OCI-LY7 (cell line): ENCODE data around the gene MINDY4. TPM values are rescaled to one million over a fixed set of nuclear protein-coding genes. Genes with fewer than 3 reads are reported as not detected.

Experiments
- BruUV-seq: library from RNA; stranded (reverse); fragments of 400-500 nt; replicated peaks from 2 replicates; lab custom pipeline; 2021; lab: Mats Ljungman, UMichigan
- CTCF ChIA-PET: fragments of 300-600 bp; sonication (Branson Sonifier 250); formaldehyde crosslinking; loops from one replicate; lab custom pipeline; 2022; ENCODE audit warnings: antibody characterized with exemption; ENCODE audit not compliant: unreplicated experiment; lab: Charles Lee
- POLR2A ChIA-PET: fragments of 300-600 bp; sonication (Branson Sonifier 250); formaldehyde crosslinking; loops from one replicate; lab custom pipeline; 2022; ENCODE audit warnings: antibody characterized with exemption; lab: Charles Lee
- DNase-seq: peaks from one replicate; pipeline ENCODE4 v3.0.0-alpha.2; 2015; ENCODE audit warnings: low spot score
- H2AFZ ChIP-seq: fragments of 200-600 bp; sonication (generic), shearing (Covaris generic); 2 replicates; pipeline ENCODE4 v1.6.1; 2014; ENCODE audit warnings: mild to moderate bottlenecking, antibody characterized with exemption, low read length, moderate library complexity
- H3K27ac ChIP-seq: fragments of 200-600 bp; sonication (generic); 2 replicates; pipeline ENCODE4 v1.5.1; 2014; ENCODE audit warnings: mixed run types, low read depth, mild to moderate bottlenecking, moderate library complexity, low read length, inconsistent platforms; ENCODE audit not compliant: poor library complexity, severe bottlenecking
- H3K36me3 ChIP-seq: fragments of 200-600 bp; sonication (generic); 2 replicates; pipeline ENCODE4 v1.6.1; 2014; ENCODE audit warnings: mild to moderate bottlenecking, antibody characterized with exemption, low read length, moderate library complexity, mixed read lengths; ENCODE audit not compliant: insufficient read depth
- H3K4me1 ChIP-seq: fragments of 200-600 bp; sonication (generic); 2 replicates; pipeline ENCODE4 v1.5.1; 2014; ENCODE audit warnings: mild to moderate bottlenecking, low read length; ENCODE audit not compliant: insufficient read depth, poor library complexity, severe bottlenecking
- H3K4me2 ChIP-seq: fragments of 200-600 bp; sonication (generic); 2 replicates; pipeline ENCODE4 v1.6.1; 2014; ENCODE audit warnings: mild to moderate bottlenecking, low read length
- H3K4me3 ChIP-seq: fragments of 200-600 bp; sonication (generic); 2 replicates; pipeline ENCODE4 v1.5.1; 2014; ENCODE audit warnings: mild to moderate bottlenecking, low read depth, low read length; ENCODE audit not compliant: poor library complexity, severe bottlenecking
- H3K79me2 ChIP-seq: fragments of 200-600 bp; sonication (generic); 2 replicates; pipeline ENCODE4 v1.6.1; 2016; ENCODE audit warnings: low read depth, mild to moderate bottlenecking, low read length, moderate library complexity, mixed read lengths; ENCODE audit not compliant: insufficient read depth
- H3K9me2 ChIP-seq: fragments of 200-600 bp; sonication (generic); 2 replicates; pipeline ENCODE4 v1.6.1; 2016; ENCODE audit warnings: mild to moderate bottlenecking, low read length, mixed read lengths; ENCODE audit not compliant: insufficient read depth
- H3K9me3 ChIP-seq: fragments of 200-600 bp; sonication (generic); 2 replicates; pipeline ENCODE4 v1.6.1; 2014; ENCODE audit warnings: mild to moderate bottlenecking, mixed run types, low read length, mixed read lengths
- H4K20me1 ChIP-seq: fragments of 200-600 bp; sonication (generic); 2 replicates; pipeline ENCODE4 v1.6.1; 2014; ENCODE audit warnings: mild to moderate bottlenecking, antibody characterized with exemption, low read length, moderate library complexity, mixed read lengths; ENCODE audit not compliant: insufficient read depth
- EZH2phosphoT487 ChIP-seq: fragments of 200-600 bp; sonication (generic); IDR thresholded peaks from 2 replicates; pipeline ENCODE4 v1.6.1; 2018; ENCODE audit warnings: low read depth, borderline replicate concordance, mild to moderate bottlenecking, mixed run types, antibody characterized with exemption, low read length, moderate library complexity, mixed read lengths
- intact Hi-C: fragments of 100-400 bp; cut with micrococcal nuclease; formaldehyde crosslinking; loops from one replicate; pipeline ENCODE4 v1.10.0; 2022; ENCODE audit not compliant: unreplicated experiment
- total RNA-seq, 2 experiments: library from RNA; depleted of rRNA in 1 of 2; stranded (reverse); fragments of >200 nt in 1 of 2; shearing (Covaris generic) in 1 of 2; gene quantifications; 2 replicates each; pipeline ENCODE4 v1.2.3, GENCODE V29; 2014 to 2022
- TF ChIP-seq, protein P1 (sequence below): fragments of 200-600 bp; sonication (generic); conservative IDR thresholded peaks from 2 replicates; pipeline ENCODE4 v1.5.1; 2014; ENCODE audit warnings: mild to moderate bottlenecking, antibody characterized with exemption, low read length, moderate library complexity, mixed read lengths

The MINDY4 gene
- total RNA-seq, 2 experiments from 2014 or later, result 0.86 TPM; not detected in 1

DNA sequence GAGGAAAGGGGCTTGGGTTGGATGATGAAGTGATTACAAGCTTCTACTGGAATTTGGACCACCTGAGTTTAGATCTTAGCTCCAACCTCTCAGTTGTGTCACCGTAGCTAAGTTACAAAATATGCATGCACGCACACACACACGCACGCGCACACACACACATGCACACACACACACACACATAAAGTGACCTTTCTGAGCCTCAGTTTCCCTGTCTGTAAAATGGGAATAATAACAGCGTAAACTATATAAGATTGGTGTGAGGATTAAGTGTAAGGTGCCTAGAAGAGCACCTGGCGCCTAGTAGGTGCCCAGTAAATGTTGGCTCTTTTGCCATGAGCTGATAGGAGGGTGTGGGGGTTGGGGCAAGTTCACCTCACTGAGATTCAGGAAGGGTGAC lies 127.8 kb downstream of the MINDY4 start:
- TF ChIP-seq, protein P1, sequence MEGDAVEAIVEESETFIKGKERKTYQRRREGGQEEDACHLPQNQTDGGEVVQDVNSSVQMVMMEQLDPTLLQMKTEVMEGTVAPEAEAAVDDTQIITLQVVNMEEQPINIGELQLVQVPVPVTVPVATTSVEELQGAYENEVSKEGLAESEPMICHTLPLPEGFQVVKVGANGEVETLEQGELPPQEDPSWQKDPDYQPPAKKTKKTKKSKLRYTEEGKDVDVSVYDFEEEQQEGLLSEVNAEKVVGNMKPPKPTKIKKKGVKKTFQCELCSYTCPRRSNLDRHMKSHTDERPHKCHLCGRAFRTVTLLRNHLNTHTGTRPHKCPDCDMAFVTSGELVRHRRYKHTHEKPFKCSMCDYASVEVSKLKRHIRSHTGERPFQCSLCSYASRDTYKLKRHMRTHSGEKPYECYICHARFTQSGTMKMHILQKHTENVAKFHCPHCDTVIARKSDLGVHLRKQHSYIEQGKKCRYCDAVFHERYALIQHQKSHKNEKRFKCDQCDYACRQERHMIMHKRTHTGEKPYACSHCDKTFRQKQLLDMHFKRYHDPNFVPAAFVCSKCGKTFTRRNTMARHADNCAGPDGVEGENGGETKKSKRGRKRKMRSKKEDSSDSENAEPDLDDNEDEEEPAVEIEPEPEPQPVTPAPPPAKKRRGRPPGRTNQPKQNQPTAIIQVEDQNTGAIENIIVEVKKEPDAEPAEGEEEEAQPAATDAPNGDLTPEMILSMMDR, result no peak
- no peak for TF ChIP-seq EZH2phosphoT487
- intact Hi-C loops, result no loop called here
- CTCF ChIA-PET, result no interaction called here

DNA sequence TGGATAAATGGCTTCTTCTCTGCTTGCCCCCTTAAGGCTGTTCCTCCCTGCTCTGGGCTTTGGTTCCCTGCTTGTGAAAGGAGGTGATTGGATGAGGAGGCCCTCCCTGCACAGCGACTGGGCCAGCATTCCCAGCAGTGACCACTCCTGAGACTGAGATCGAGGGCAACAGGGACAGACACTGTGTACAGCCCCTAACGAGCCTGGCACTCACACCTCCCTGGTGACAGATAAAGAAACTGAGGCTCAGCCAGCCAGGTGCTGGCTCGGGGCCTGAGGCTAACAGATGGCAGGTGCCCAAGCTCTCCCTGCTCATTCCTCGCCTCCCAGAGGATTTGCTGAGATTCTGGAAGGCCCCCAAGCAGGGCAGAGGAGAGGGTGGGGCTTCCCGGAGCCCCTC lies 128.4 kb downstream of the MINDY4 start:
- no peaks in the 10 kb centered on the region for H3K9me2 ChIP-seq
- H3K4me1 ChIP-seq, result no peaks in the 10 kb centered on the region
- H3K4me3 ChIP-seq, result no peak overlapping the region
- no peak overlapping the region for H3K27ac ChIP-seq
- intact Hi-C loops, result no loop called here
- no peak overlapping the region for H2AFZ ChIP-seq
- TF ChIP-seq EZH2phosphoT487, result no peak
- TF ChIP-seq, protein P1, result no peak
- no peaks in the 10 kb centered on the region for H3K9me3 ChIP-seq
- CTCF ChIA-PET, result no interaction called here
- no TSS peak for BruUV-seq
- H3K79me2 ChIP-seq, result no peaks in the 10 kb centered on the region
- POLR2A ChIA-PET, result no interaction called here
- H4K20me1 ChIP-seq, result no peaks in the 10 kb centered on the region
- no peak overlapping the region for H3K4me2 ChIP-seq
- DNase-seq, result no peak
- H3K36me3 ChIP-seq, result no peaks in the 10 kb centered on the region

More for the DNA sequence above, 127.8 kb downstream of the MINDY4 start:
- Histone ChIP-seq H3K4me1 (no peaks in the 10 kb centered on the region), H3K79me2 (no peaks in the 10 kb centered on the region), H3K4me3 (no peak overlapping the region), H3K36me3 (no peaks in the 10 kb centered on the region), H4K20me1 (no peaks in the 10 kb centered on the region), H3K9me2 (no peaks in the 10 kb centered on the region), H3K27ac (no peak overlapping the region), H2AFZ (no peak overlapping the region), H3K9me3 (no peaks in the 10 kb centered on the region), H3K4me2 (no peak overlapping the region)
- POLR2A ChIA-PET, result interaction anchor here (1.4 kb wide), 1 partner anchor 12 kb away, joined by 4 read pairs; no protein-coding TSS in a partner anchor
- DNase-seq, result no peak
- BruUV-seq, result no TSS peak

DNA sequence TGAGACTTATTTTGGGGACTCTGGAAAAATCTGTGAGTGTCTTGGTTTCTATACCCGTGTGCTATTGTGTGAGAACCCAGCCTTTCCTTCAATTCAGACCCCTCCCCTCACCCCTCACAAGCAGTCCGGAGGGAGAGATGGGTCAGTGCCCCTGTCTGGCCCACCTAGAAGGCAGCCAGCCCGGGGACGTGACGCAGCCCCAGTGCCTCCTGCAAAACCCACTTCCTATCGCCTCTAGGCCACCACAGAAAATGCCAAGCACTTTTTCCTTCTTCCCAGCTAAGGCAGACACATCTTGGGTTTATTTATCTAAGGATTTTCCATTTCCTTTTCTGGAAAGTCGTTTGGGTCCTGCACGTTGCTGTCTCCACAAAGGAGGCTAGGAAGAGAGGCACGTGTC lies 128.8 kb downstream of the MINDY4 start:
- H2AFZ ChIP-seq, result no peak overlapping the region
- no peaks in the 10 kb centered on the region for H4K20me1 ChIP-seq
- DNase-seq, result no peak
- no peak overlapping the region for H3K27ac ChIP-seq
- no peaks in the 10 kb centered on the region for H3K9me2 ChIP-seq
- H3K4me1 ChIP-seq, result no peaks in the 10 kb centered on the region
- no peak overlapping the region for H3K4me2 ChIP-seq
- H3K36me3 ChIP-seq, result no peaks in the 10 kb centered on the region
- no peaks in the 10 kb centered on the region for H3K79me2 ChIP-seq
- no TSS peak for BruUV-seq
- intact Hi-C loops, result no loop called here
- CTCF ChIA-PET, result no interaction called here
- no peaks in the 10 kb centered on the region for H3K9me3 ChIP-seq
- H3K4me3 ChIP-seq, result no peak overlapping the region
- POLR2A ChIA-PET, result no interaction called here
- TF ChIP-seq, protein P1, result no peak
- TF ChIP-seq EZH2phosphoT487, result no peak
